B cell (primary cell): ENCODE measurements around the gene OR6N1. TPM values are rescaled to one million over a fixed set of nuclear protein-coding genes. Genes with fewer than 3 reads are reported as not detected.

Source experiments
- ATAC-seq: fragments of 200-7000 bp; cut with Tn5 transposase; one replicate; pipeline ENCODE4 v1.10.0; 2021; ENCODE audit warnings: low read depth, mild to moderate bottlenecking, moderate number of reproducible peaks, moderate library complexity
- CTCF ChIA-PET: fragments of 350-600 bp; sonication (Branson Sonifier 250); formaldehyde crosslinking; loops from one replicate; lab custom pipeline; 2021; ENCODE audit warnings: antibody characterized with exemption, inconsistent platforms; lab: Charles Lee
- POLR2A ChIA-PET: fragments of 350-600 bp; sonication (Branson Sonifier 250); formaldehyde crosslinking; loops from one replicate; lab custom pipeline; 2021; ENCODE audit warnings: antibody characterized with exemption; lab: Charles Lee
- DNase-seq: peaks from one replicate; pipeline ENCODE4 v3.0.0; 2013
- H2AFZ ChIP-seq: 2 replicates; pipeline ENCODE4 v1.6.1; 2012; ENCODE audit warnings: mild to moderate bottlenecking, low read depth, low read length; ENCODE audit not compliant: insufficient read depth, poor library complexity, severe bottlenecking
- H3K27ac ChIP-seq, 2 donors: 1 replicate in 1 of 2; 2 replicates in 1 of 2; pipeline ENCODE4 v1.5.1; 2012 to 2013; ENCODE audit warnings: low read length in 2 of 2, mild to moderate bottlenecking in 2 of 2, moderate library complexity in 1 of 2
- H3K27me3 ChIP-seq, 4 experiments: fragments of 200-600 bp in 1 of 4; sonication (generic) in 1 of 4; replicated peaks in 1 of 4; 1 replicate in 2 of 4; 2 replicates in 2 of 4; pipeline versions ENCODE4 v1.6.1 to v1.7.0; 2013 to 2016; ENCODE audit warnings: low read length in 3 of 4, mild to moderate bottlenecking in 2 of 4, mixed read lengths in 1 of 4, moderate library complexity in 1 of 4; ENCODE audit not compliant: insufficient read depth in 4 of 4, control insufficient read depth in 3 of 4; ENCODE audit errors: control extremely low read depth in 1 of 4
- H3K36me3 ChIP-seq, 2 experiments: replicated peaks in 1 of 2; 1 replicate in 1 of 2; 2 replicates in 1 of 2; pipeline versions ENCODE4 v1.6.1 to v1.7.1; 2013; ENCODE audit warnings: low read length in 1 of 2; ENCODE audit not compliant: insufficient read depth in 2 of 2, control insufficient read depth in 1 of 2; ENCODE audit errors: control extremely low read depth in 1 of 2, extremely low read depth in 1 of 2
- H3K4me1 ChIP-seq, 2 donors: fragments of 200-600 bp in 1 of 2; sonication (generic) in 1 of 2; 1 replicate in 1 of 2; 2 replicates in 1 of 2; pipeline versions ENCODE4 v1.5.1 to v1.6.1; 2013 to 2017; ENCODE audit warnings: low read length in 2 of 2; ENCODE audit not compliant: control insufficient read depth in 2 of 2, insufficient read depth in 2 of 2
- H3K4me2 ChIP-seq: replicated peaks from 2 replicates; pipeline ENCODE3; 2012; ENCODE audit warnings: mild to moderate bottlenecking, low read depth, low read length; ENCODE audit not compliant: poor library complexity, severe bottlenecking
- H3K4me3 ChIP-seq, 5 experiments: fragments of 200-600 bp in 1 of 5; sonication (generic) in 1 of 5; 1 replicate in 3 of 5; 2 replicates in 2 of 5; pipeline versions ENCODE4 v1.5.1 to v1.7.0; 2011 to 2016; ENCODE audit warnings: low read length in 4 of 5, mild to moderate bottlenecking in 4 of 5, low read depth in 2 of 5, control low read depth in 1 of 5, moderate library complexity in 1 of 5; ENCODE audit not compliant: insufficient read depth in 1 of 5; ENCODE audit errors: control extremely low read depth in 1 of 5, extremely low read depth in 1 of 5
- H3K79me2 ChIP-seq: fragments of 200-600 bp; sonication (generic); one replicate; pipeline ENCODE4 v1.6.0; 2016; ENCODE audit warnings: low read length; ENCODE audit not compliant: control insufficient read depth, insufficient read depth
- H3K9ac ChIP-seq: fragments of 200-600 bp; sonication (generic); 2 replicates; pipeline ENCODE4 v1.6.1; 2017; ENCODE audit warnings: mild to moderate bottlenecking, low read length, moderate library complexity
- H3K9me3 ChIP-seq, 3 donors: one replicate each; pipeline versions ENCODE4 v1.6.1 to v1.7.1; 2013; ENCODE audit warnings: low read length in 2 of 3; ENCODE audit not compliant: control insufficient read depth in 2 of 3, insufficient read depth in 1 of 3; ENCODE audit errors: control extremely low read depth in 1 of 3
- H4K20me1 ChIP-seq: 2 replicates; pipeline ENCODE4 v1.6.0; 2012; ENCODE audit warnings: mild to moderate bottlenecking, low read length; ENCODE audit not compliant: insufficient read depth, control insufficient read depth, poor library complexity, severe bottlenecking
- H3K27ac Mint-ChIP-seq: one replicate; pipeline ENCODE4 v1.8.0; 2021; ENCODE audit warnings: mixed read lengths
- H3K27me3 Mint-ChIP-seq: one replicate; pipeline ENCODE4 v1.8.0; 2021; ENCODE audit warnings: mixed read lengths
- H3K4me1 Mint-ChIP-seq: one replicate; pipeline ENCODE4 v1.8.0; 2021; ENCODE audit warnings: mixed read lengths
- H3K4me3 Mint-ChIP-seq: one replicate; pipeline ENCODE4 v1.8.0; 2021; ENCODE audit warnings: mixed read lengths
- H3K9me3 Mint-ChIP-seq: one replicate; pipeline ENCODE4 v1.8.0; 2022; ENCODE audit warnings: mixed read lengths; ENCODE audit not compliant: insufficient read depth
- CTCF ChIP-seq: fragments of 200-600 bp; IDR thresholded peaks from one replicate; pipeline ENCODE4 v1.8.0; 2022; ENCODE audit warnings: antibody characterized with exemption, mild to moderate bottlenecking
- EZH2 ChIP-seq: IDR thresholded peaks from 2 replicates; pipeline ENCODE4 v1.6.1; 2012; ENCODE audit warnings: borderline replicate concordance, low read depth, mild to moderate bottlenecking, moderate library complexity, low read length; ENCODE audit not compliant: insufficient read depth, poor library complexity, severe bottlenecking
- WGBS: methylation state at CpG from one replicate; pipeline ENCODE4 v1.1.5; 2013; ENCODE audit warnings: missing lambda C conversion rate; ENCODE audit not compliant: insufficient coverage; 5-methylcytosine and 5-hydroxymethylcytosine counted together
- intact Hi-C: fragments of 100-400 bp; cut with micrococcal nuclease; formaldehyde crosslinking; loops from one replicate; pipeline ENCODE4 v1.10.0; 2022
- polyA plus RNA-seq: library from polyadenylated mRNA; depleted of rRNA; stranded (reverse); fragments of >200 nt; gene quantifications from 2 replicates; pipeline ENCODE4 v1.2.3, GENCODE V29; 2012
- total RNA-seq, 2 donors: library from RNA; stranded (reverse); fragments of 120-200 nt in 1 of 2; gene quantifications; 1 replicate in 1 of 2; 2 replicates in 1 of 2; pipeline versions ENCODE4 v1.2.3 to v1.2.4, GENCODE V29; 2013 to 2022

The OR6N1 gene
- total and polyA plus RNA-seq, 2 donors (not counting 1 experiment from before 2014, with no cell fraction given): not detected

- H2AFZ ChIP-seq: no peak overlapping the region
- ChIA-PET CTCF (interaction anchor here (1.4 kb wide), 1 partner anchor 12 kb away, joined by 3 read pairs; no protein-coding TSS in a partner anchor), POLR2A (no interaction called here)
- H3K4me1 ChIP-seq: no peaks in the 10 kb centered on the region
- Mint-ChIP-seq H3K4me3 (no peak overlapping the region), H3K9me3 (no peaks in the 10 kb centered on the region), H3K4me1 (peaks cover 9% of the 10 kb centered on the region), H3K27ac (no peak overlapping the region), H3K27me3 (peaks cover 10% of the 10 kb centered on the region)
- H3K27me3 ChIP-seq: no peaks in the 10 kb centered on the region
- H3K4me3 ChIP-seq: no peak overlapping the region
- H3K9ac ChIP-seq: no peak overlapping the region
- intact Hi-C loops: no loop called here
- WGBS: no CpG with 5 or more reads among the region's 3 CpGs
- no peak for TF ChIP-seq CTCF
- TF ChIP-seq EZH2: no peak
- no peak for ATAC-seq
- H4K20me1 ChIP-seq: no peaks in the 10 kb centered on the region
- H3K79me2 ChIP-seq: no peaks in the 10 kb centered on the region
- no peak for DNase-seq
- H3K4me2 ChIP-seq: no peak overlapping the region
- H3K36me3 ChIP-seq: no peaks in the 10 kb centered on the region
- no peak overlapping the region for H3K27ac ChIP-seq
- H3K9me3 ChIP-seq: no peaks in the 10 kb centered on the region
Observed at GRCh38 chr1:158809256-158809655, 37.3 kb upstream of the OR6N1 start.

- H3K4me2 ChIP-seq: no peak overlapping the region
- H4K20me1 ChIP-seq: no peaks in the 10 kb centered on the region
- H3K9me3 ChIP-seq: no peaks in the 10 kb centered on the region
- Mint-ChIP-seq H3K4me3 (no peak overlapping the region), H3K9me3 (no peaks in the 10 kb centered on the region), H3K27ac (no peak overlapping the region), H3K27me3 (peaks cover 22% of the 10 kb centered on the region), H3K4me1 (peaks cover 9% of the 10 kb centered on the region)
- no peaks in the 10 kb centered on the region for H3K4me1 ChIP-seq
- DNase-seq (no peak), ATAC-seq (no peak)
- no peak overlapping the region for H3K27ac ChIP-seq
- ChIA-PET CTCF (interaction anchor here (0.6 to 1.3 kb wide), 2 partner anchors 14 to 133 kb away, joined by 3 to 4 read pairs; no protein-coding TSS in a partner anchor), POLR2A (no interaction called here)
- H3K79me2 ChIP-seq: no peaks in the 10 kb centered on the region
- no CpG with 5 or more reads among the region's 6 CpGs for WGBS
- TF ChIP-seq CTCF (no peak), EZH2 (no peak)
- H3K27me3 ChIP-seq: peaks cover 0 to 5% (median 0%) of the 10 kb centered on the region in 4 experiments
- H3K36me3 ChIP-seq: no peaks in the 10 kb centered on the region
- H2AFZ ChIP-seq: no peak overlapping the region
- H3K9ac ChIP-seq: no peak overlapping the region
- intact Hi-C loops: no loop called here
- no peak overlapping the region for H3K4me3 ChIP-seq
Observed at GRCh38 chr1:158806916-158807536, 35.0 kb upstream of the OR6N1 start.
